GM23338 (cell line): ENCODE results near the gene XPO6.

Experiments
- POLR2AphosphoS5 ChIP-seq: IDR thresholded peaks from 2 replicates; pipeline ENCODE4 v1.6.1; 2016; ENCODE audit warnings: antibody characterized with exemption, low read depth
- TF ChIP-seq, protein P1 (sequence below), 2 experiments: fragments of 200-600 bp in 1 of 2; sonication (generic) in 1 of 2; conservative IDR thresholded peaks; 2 replicates each; pipeline versions ENCODE4 v1.5.1 to v1.6.1; 2016 to 2017; ENCODE audit warnings: antibody characterized with exemption in 2 of 2, low read depth in 2 of 2, mild to moderate bottlenecking in 2 of 2, moderate library complexity in 1 of 2

DNA sequence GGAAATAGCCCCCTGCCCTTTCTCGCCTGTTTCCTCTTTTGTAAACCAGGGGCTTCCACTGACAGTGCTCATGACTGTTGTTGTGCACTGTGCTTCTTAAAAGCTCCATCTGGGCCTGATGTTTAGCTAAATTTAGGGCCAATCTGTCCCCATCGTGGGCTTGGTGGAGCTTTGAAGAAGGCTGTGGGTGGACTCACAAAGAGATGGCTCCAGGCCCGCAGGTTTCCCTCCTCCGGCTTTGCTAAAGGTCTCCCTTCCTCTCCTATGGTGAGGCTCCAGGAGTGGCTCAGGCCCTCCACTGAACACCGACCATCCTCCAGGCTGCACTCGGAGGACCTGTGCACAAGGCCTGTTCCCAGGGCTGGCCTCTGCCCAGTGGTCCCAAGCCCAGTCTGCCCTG lies 30.2 kb upstream of the XPO6 start:
- TF ChIP-seq, protein P1, sequence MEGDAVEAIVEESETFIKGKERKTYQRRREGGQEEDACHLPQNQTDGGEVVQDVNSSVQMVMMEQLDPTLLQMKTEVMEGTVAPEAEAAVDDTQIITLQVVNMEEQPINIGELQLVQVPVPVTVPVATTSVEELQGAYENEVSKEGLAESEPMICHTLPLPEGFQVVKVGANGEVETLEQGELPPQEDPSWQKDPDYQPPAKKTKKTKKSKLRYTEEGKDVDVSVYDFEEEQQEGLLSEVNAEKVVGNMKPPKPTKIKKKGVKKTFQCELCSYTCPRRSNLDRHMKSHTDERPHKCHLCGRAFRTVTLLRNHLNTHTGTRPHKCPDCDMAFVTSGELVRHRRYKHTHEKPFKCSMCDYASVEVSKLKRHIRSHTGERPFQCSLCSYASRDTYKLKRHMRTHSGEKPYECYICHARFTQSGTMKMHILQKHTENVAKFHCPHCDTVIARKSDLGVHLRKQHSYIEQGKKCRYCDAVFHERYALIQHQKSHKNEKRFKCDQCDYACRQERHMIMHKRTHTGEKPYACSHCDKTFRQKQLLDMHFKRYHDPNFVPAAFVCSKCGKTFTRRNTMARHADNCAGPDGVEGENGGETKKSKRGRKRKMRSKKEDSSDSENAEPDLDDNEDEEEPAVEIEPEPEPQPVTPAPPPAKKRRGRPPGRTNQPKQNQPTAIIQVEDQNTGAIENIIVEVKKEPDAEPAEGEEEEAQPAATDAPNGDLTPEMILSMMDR (conservative IDR thresholded peaks at IDR 0.05; ENCODE audit: low read depth in 2 of 2) = no peak
- no peak for TF ChIP-seq POLR2AphosphoS5
